A549 (cell line): ENCODE results near the gene OSBPL3.

Experiments
- EP300 ChIP-seq, 2 experiments: fragments of >200 bp; sonication (Bioruptor Twin); formaldehyde crosslinking; IDR thresholded peaks; 2 replicates in 1 of 2; 3 replicates in 1 of 2; pipeline ENCODE4 v1.6.1; 2016 to 2017
- TF ChIP-seq, protein P1 (sequence below): fragments of >200 bp; sonication (Bioruptor Twin); formaldehyde crosslinking; IDR thresholded peaks from 3 replicates; pipeline ENCODE4 v1.5.1; 2016

DNA sequence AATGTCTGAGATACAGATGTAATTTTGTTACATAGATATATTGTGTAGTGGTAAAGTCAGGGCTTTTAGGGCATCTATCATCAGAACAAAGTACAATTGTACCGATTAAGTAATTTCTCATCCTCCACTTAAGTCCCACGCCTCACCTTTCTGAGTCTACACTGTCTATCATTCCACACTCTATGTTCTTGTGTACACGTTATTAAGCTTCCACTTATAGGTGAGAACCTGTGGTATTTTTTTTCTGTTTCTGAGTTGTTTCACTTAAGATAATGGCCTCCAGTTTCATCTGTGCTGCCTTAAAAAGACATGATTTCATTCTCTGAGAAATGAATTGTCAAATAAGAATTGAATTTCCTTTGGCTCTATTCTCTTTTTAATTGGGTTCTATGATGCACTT is 15.5 kb upstream of the OSBPL3 start:
- no peak for TF ChIP-seq EP300 (IDR thresholded peaks at IDR 0.05)
- TF ChIP-seq, protein P1, sequence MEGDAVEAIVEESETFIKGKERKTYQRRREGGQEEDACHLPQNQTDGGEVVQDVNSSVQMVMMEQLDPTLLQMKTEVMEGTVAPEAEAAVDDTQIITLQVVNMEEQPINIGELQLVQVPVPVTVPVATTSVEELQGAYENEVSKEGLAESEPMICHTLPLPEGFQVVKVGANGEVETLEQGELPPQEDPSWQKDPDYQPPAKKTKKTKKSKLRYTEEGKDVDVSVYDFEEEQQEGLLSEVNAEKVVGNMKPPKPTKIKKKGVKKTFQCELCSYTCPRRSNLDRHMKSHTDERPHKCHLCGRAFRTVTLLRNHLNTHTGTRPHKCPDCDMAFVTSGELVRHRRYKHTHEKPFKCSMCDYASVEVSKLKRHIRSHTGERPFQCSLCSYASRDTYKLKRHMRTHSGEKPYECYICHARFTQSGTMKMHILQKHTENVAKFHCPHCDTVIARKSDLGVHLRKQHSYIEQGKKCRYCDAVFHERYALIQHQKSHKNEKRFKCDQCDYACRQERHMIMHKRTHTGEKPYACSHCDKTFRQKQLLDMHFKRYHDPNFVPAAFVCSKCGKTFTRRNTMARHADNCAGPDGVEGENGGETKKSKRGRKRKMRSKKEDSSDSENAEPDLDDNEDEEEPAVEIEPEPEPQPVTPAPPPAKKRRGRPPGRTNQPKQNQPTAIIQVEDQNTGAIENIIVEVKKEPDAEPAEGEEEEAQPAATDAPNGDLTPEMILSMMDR, result no peak
